Sigmoid colon (tissue), 7 donors: ENCODE results near the gene ANTXR1. TPM values are rescaled to one million over a fixed set of nuclear protein-coding genes. Genes with fewer than 3 reads are reported as not detected.
A peak's percentile ranks its signal among the peaks of the same experiment; 100 is the strongest.

ENCODE experiments used
- DNase-seq: peaks from one replicate; pipeline ENCODE4 v3.0.0-alpha.2; 2019
- H3K27ac ChIP-seq, 4 donors: fragments of 200-600 bp; sonication (generic); one replicate each; pipeline ENCODE4 v1.5.1; 2016 to 2019; ENCODE audit warnings: mild to moderate bottlenecking in 1 of 4
- H3K27me3 ChIP-seq, 3 donors: fragments of 200-600 bp; sonication (generic); one replicate each; pipeline ENCODE4 v1.5.1; 2019; ENCODE audit warnings: mild to moderate bottlenecking in 1 of 3
- H3K36me3 ChIP-seq, 4 donors: fragments of 200-600 bp; sonication (generic); one replicate each; pipeline ENCODE4 v1.5.1; 2016 to 2019
- H3K4me1 ChIP-seq, 4 donors: fragments of 200-600 bp; sonication (generic); one replicate each; pipeline ENCODE4 v1.5.1; 2017 to 2019
- H3K4me3 ChIP-seq, 4 donors: fragments of 200-600 bp; sonication (generic); one replicate each; pipeline ENCODE4 v1.5.1; 2017 to 2019; ENCODE audit warnings: mild to moderate bottlenecking in 2 of 4, moderate library complexity in 1 of 4
- H3K9me3 ChIP-seq, 4 donors: fragments of 200-600 bp in 3 of 4; sonication (generic) in 3 of 4; one replicate each; pipeline versions ENCODE4 v1.5.1 to v1.6.1; 2013 to 2019
- CTCF ChIP-seq, 4 experiments: fragments of 450-650 bp in 3 of 4; fragments of 200-600 bp in 1 of 4; IDR thresholded peaks; one replicate each; pipeline ENCODE4 v1.5.1; 2016 to 2019; ENCODE audit warnings: antibody characterized with exemption in 4 of 4, mild to moderate bottlenecking in 3 of 4, moderate library complexity in 2 of 4
- EP300 ChIP-seq, 4 donors: sonication (generic); formaldehyde crosslinking; IDR thresholded peaks; one replicate each; pipeline ENCODE4 v1.6.1; 2017; ENCODE audit warnings: antibody characterized with exemption in 4 of 4
- POLR2A ChIP-seq, 2 donors: fragments of 450-650 bp; IDR thresholded peaks; one replicate each; pipeline ENCODE4 v1.6.1; 2016; ENCODE audit warnings: antibody characterized with exemption in 2 of 2, mild to moderate bottlenecking in 2 of 2, moderate library complexity in 2 of 2
- POLR2AphosphoS5 ChIP-seq, 4 donors: sonication (generic); formaldehyde crosslinking; IDR thresholded peaks; one replicate each; pipeline ENCODE4 v1.6.1; 2017; ENCODE audit warnings: antibody characterized with exemption in 4 of 4
- WGBS, 2 donors: extraction: QIAGEN DNeasy Blood & Tissue Kit; methylation state at CpG; one replicate each; pipeline ENCODE4 v1.1.7; 2013; 5-methylcytosine and 5-hydroxymethylcytosine counted together
- intact Hi-C: fragments of 100-400 bp; cut with DNase I; formaldehyde crosslinking; loops from one replicate; pipeline ENCODE4 v1.15.1; 2023
- polyA plus RNA-seq, 3 donors: library from polyadenylated mRNA; stranded (reverse); fragments of 200-250 nt; gene quantifications; one replicate each; pipeline ENCODE4 v1.2.3, GENCODE V29; 2013
- total RNA-seq, 4 donors: library from RNA; depleted of rRNA; stranded (reverse); fragments of >200 nt; gene quantifications; one replicate each; pipeline ENCODE4 v1.1.0, GENCODE V29; 2016
- donor health status: healthy with polysubstance abuse.
- donor health status: Bipolar disorder and iron deficiency.
- donor health status: healthy.

The ANTXR1 gene
- total and polyA plus RNA-seq, 7 donors: 3.0 to 79.8 (median 44.6) TPM

GRCh38 chr2:69178756-69179155 lies 165.8 kb downstream of the ANTXR1 start:
- no peak for DNase-seq
- Histone ChIP-seq H3K4me3 (no peak overlapping the region), H3K4me1 (peaks cover 0 to 55% (median 34%) of the 10 kb centered on the region in 4 donors), H3K36me3 (peaks cover 0 to 25% (median 6%) of the 10 kb centered on the region in 4 donors), H3K27me3 (no peaks in the 10 kb centered on the region), H3K9me3 (no peaks in the 10 kb centered on the region), H3K27ac (peak overlapping the region; percentile 75 to 90 (median 85))
- no peak for TF ChIP-seq CTCF (IDR thresholded peaks at IDR 0.05)
- TF ChIP-seq EP300 (IDR thresholded peaks at IDR 0.05): no peak
- TF ChIP-seq POLR2A (IDR thresholded peaks at IDR 0.05): no peak
- no peak for TF ChIP-seq POLR2AphosphoS5 (IDR thresholded peaks at IDR 0.05)
- intact Hi-C loops: loop anchor here (10.0 kb wide), 2 partner anchors 64 to 164 kb away; partner anchors contain the start of gene ANTXR1
- WGBS, 2 donors: 80 to 86% methylated on average over 3 of the region's 3 CpGs

GRCh38 chr2:69180227-69180626 lies 167.2 kb downstream of the ANTXR1 start:
- H3K27ac ChIP-seq: peak overlapping the region in 3 of 4 donors; percentile 18 to 56 (median 54)
- H3K27me3 ChIP-seq: no peaks in the 10 kb centered on the region
- no peak for TF ChIP-seq POLR2AphosphoS5 (IDR thresholded peaks at IDR 0.05)
- TF ChIP-seq CTCF (IDR thresholded peaks at IDR 0.05): no peak
- no peak for TF ChIP-seq POLR2A (IDR thresholded peaks at IDR 0.05)
- TF ChIP-seq EP300 (IDR thresholded peaks at IDR 0.05): no peak
- intact Hi-C loops: loop anchor here (2.0 kb wide), 1 partner anchor 125 kb away; no protein-coding TSS in a partner anchor
- H3K36me3 ChIP-seq: peaks cover 0 to 38% (median 10%) of the 10 kb centered on the region in 4 donors
- H3K4me1 ChIP-seq: peaks cover 0 to 54% (median 34%) of the 10 kb centered on the region in 4 donors
- 88 to 89% methylated on average over 1 of the region's 1 CpG for WGBS, 2 donors
- no peak overlapping the region for H3K4me3 ChIP-seq
- no peak for DNase-seq
- no peaks in the 10 kb centered on the region for H3K9me3 ChIP-seq

- Histone ChIP-seq H3K27ac (peak overlapping the region in 3 of 4 donors; percentile 18 to 56 (median 54)), H3K4me3 (no peak overlapping the region), H3K27me3 (no peaks in the 10 kb centered on the region), H3K36me3 (peaks cover 0 to 44% (median 10%) of the 10 kb centered on the region in 4 donors), H3K9me3 (no peaks in the 10 kb centered on the region), H3K4me1 (peaks cover 0 to 47% (median 31%) of the 10 kb centered on the region in 4 donors)
- WGBS, 2 donors: 73 to 81% methylated on average over 1 of the region's 1 CpG
- intact Hi-C loops: loop anchor here (2.0 kb wide), 1 partner anchor 124 kb away; no protein-coding TSS in a partner anchor
- no peak for TF ChIP-seq CTCF (IDR thresholded peaks at IDR 0.05)
- TF ChIP-seq POLR2AphosphoS5 (IDR thresholded peaks at IDR 0.05): no peak
- TF ChIP-seq POLR2A (IDR thresholded peaks at IDR 0.05): no peak
- TF ChIP-seq EP300 (IDR thresholded peaks at IDR 0.05): no peak
- DNase-seq: no peak
Observed at GRCh38 chr2:69180974-69181373, 168.0 kb downstream of the ANTXR1 start.

GRCh38 chr2:69181806-69182427 lies 168.9 kb downstream of the ANTXR1 start:
- H3K4me1 ChIP-seq: peaks cover 0 to 39% (median 24%) of the 10 kb centered on the region in 4 donors
- H3K9me3 ChIP-seq: no peaks in the 10 kb centered on the region
- H3K4me3 ChIP-seq: no peak overlapping the region
- no peaks in the 10 kb centered on the region for H3K27me3 ChIP-seq
- DNase-seq: no peak
- TF ChIP-seq EP300 (IDR thresholded peaks at IDR 0.05): no peak
- TF ChIP-seq POLR2A (IDR thresholded peaks at IDR 0.05): no peak
- no peak for TF ChIP-seq POLR2AphosphoS5 (IDR thresholded peaks at IDR 0.05)
- TF ChIP-seq CTCF (IDR thresholded peaks at IDR 0.05): no peak
- WGBS, 2 donors: 94 to 95% methylated on average over 13 of the region's 13 CpGs
- intact Hi-C loops: loop anchor here (2.0 kb wide), 1 partner anchor 123 kb away; no protein-coding TSS in a partner anchor
- H3K36me3 ChIP-seq: peaks cover 0 to 53% (median 10%) of the 10 kb centered on the region in 4 donors
- H3K27ac ChIP-seq: no peak overlapping the region
